Trophoblast cell (in vitro differentiated cells and primary cell): Measurements from ENCODE around the gene TCP10L.
"Not testable (repeated sequence)": the region's sequence is repeated elsewhere in the genome, so short reads cannot be mapped to it uniquely, and the experiment has no call there.

Experiments
- DNase-seq, 2 donors: peaks; one replicate each; pipeline ENCODE4 v3.0.0-alpha.2; 2016
- H2AFZ ChIP-seq: 2 replicates; pipeline ENCODE4 v1.6.1; 2013; ENCODE audit warnings: low read length, moderate library complexity, mild to moderate bottlenecking; ENCODE audit not compliant: insufficient read depth, poor library complexity
- H2AK5ac ChIP-seq: 2 replicates; pipeline ENCODE4 v1.6.1; 2013; ENCODE audit warnings: mild to moderate bottlenecking, low read length
- H2BK120ac ChIP-seq: 2 replicates; pipeline ENCODE4 v1.6.1; 2013; ENCODE audit warnings: low read length, mild to moderate bottlenecking, moderate library complexity; ENCODE audit not compliant: insufficient read depth, poor library complexity
- H2BK12ac ChIP-seq: 2 replicates; pipeline ENCODE4 v1.6.1; 2013; ENCODE audit warnings: mild to moderate bottlenecking, low read length, moderate library complexity
- H2BK5ac ChIP-seq: 2 replicates; pipeline ENCODE4 v1.6.1; 2013; ENCODE audit warnings: low read length, low read depth, moderate library complexity, mild to moderate bottlenecking; ENCODE audit not compliant: poor library complexity
- H3K14ac ChIP-seq: 2 replicates; pipeline ENCODE4 v1.6.1; 2013; ENCODE audit warnings: mild to moderate bottlenecking, low read length
- H3K18ac ChIP-seq: 2 replicates; pipeline ENCODE4 v1.6.1; 2013; ENCODE audit warnings: mild to moderate bottlenecking, low read length
- H3K23ac ChIP-seq: 2 replicates; pipeline ENCODE4 v1.6.1; 2013; ENCODE audit warnings: low read length
- H3K27ac ChIP-seq: 2 replicates; pipeline ENCODE4 v1.5.1; 2013; ENCODE audit warnings: low read depth, mild to moderate bottlenecking, inconsistent platforms, low read length, moderate library complexity
- H3K27me3 ChIP-seq: 2 replicates; pipeline ENCODE4 v1.6.1; 2013; ENCODE audit warnings: inconsistent platforms, mild to moderate bottlenecking, low read length, moderate library complexity; ENCODE audit not compliant: insufficient read depth
- H3K36me3 ChIP-seq, 2 experiments: 1 replicate in 1 of 2; 2 replicates in 1 of 2; pipeline ENCODE4 v1.6.1; 2013; ENCODE audit warnings: low read length in 2 of 2, mild to moderate bottlenecking in 2 of 2, moderate library complexity in 1 of 2; ENCODE audit not compliant: insufficient read depth in 2 of 2, control insufficient read depth in 1 of 2
- H3K4ac ChIP-seq: 2 replicates; pipeline ENCODE4 v1.6.1; 2013; ENCODE audit warnings: low read depth, mild to moderate bottlenecking, low read length, moderate library complexity
- H3K4me1 ChIP-seq, 2 experiments: 1 replicate in 1 of 2; 2 replicates in 1 of 2; pipeline ENCODE4 v1.6.1; 2013; ENCODE audit warnings: low read length in 2 of 2, mild to moderate bottlenecking in 2 of 2, moderate library complexity in 1 of 2; ENCODE audit not compliant: insufficient read depth in 2 of 2, control insufficient read depth in 1 of 2
- H3K4me2 ChIP-seq: 2 replicates; pipeline ENCODE4 v1.6.1; 2013; ENCODE audit warnings: inconsistent platforms, mild to moderate bottlenecking, low read length, moderate library complexity
- H3K4me3 ChIP-seq: 2 replicates; pipeline ENCODE4 v1.5.1; 2013; ENCODE audit warnings: mild to moderate bottlenecking, low read depth, low read length, inconsistent platforms
- H3K79me1 ChIP-seq: one replicate; pipeline ENCODE4 v1.6.1; 2013; ENCODE audit warnings: low read length
- H3K79me2 ChIP-seq: 2 replicates; pipeline ENCODE4 v1.6.1; 2013; ENCODE audit warnings: low read length, mild to moderate bottlenecking; ENCODE audit not compliant: control insufficient read depth, insufficient read depth, poor library complexity
- H3K9ac ChIP-seq: 2 replicates; pipeline ENCODE4 v1.6.1; 2013; ENCODE audit warnings: mild to moderate bottlenecking, low read length
- H3K9me3 ChIP-seq: 2 replicates; pipeline ENCODE4 v1.6.1; 2013; ENCODE audit warnings: low read depth, mild to moderate bottlenecking, control low read depth, inconsistent platforms, low read length; ENCODE audit not compliant: insufficient read depth
- H4K12ac ChIP-seq: 2 replicates; pipeline ENCODE4 v1.6.1; 2013; ENCODE audit warnings: low read depth, mild to moderate bottlenecking, low read length, moderate library complexity
- H4K8ac ChIP-seq: 2 replicates; pipeline ENCODE4 v1.6.1; 2013; ENCODE audit warnings: low read depth, mild to moderate bottlenecking, low read length, moderate library complexity
- H4K91ac ChIP-seq: one replicate; pipeline ENCODE4 v1.6.1; 2013; ENCODE audit warnings: low read depth, mild to moderate bottlenecking, low read length, moderate library complexity
- WGBS: extraction: QIAGEN DNeasy Blood & Tissue Kit; methylation state at CpG from one replicate; pipeline ENCODE4 v1.1.7; 2013; ENCODE audit warnings: missing lambda C conversion rate; ENCODE audit not compliant: insufficient read length, insufficient coverage; ENCODE audit errors: extremely low coverage; 5-methylcytosine and 5-hydroxymethylcytosine counted together

Gene TCP10L

GRCh38 chr21:32562915-32563314 is 22.4 kb downstream of the TCP10L start:
- Histone ChIP-seq H3K36me3 (no peaks in the 10 kb centered on the region), H3K23ac (no peak overlapping the region), H4K12ac (no peak overlapping the region), H2BK12ac (no peak overlapping the region), H2AK5ac (no peak overlapping the region), H2BK120ac (no peak overlapping the region), H3K4ac (no peak overlapping the region), H4K91ac (no peak overlapping the region), H4K8ac (no peak overlapping the region), H2BK5ac (no peak overlapping the region), H3K27ac (no peak overlapping the region), H3K18ac (no peak overlapping the region), H3K9me3 (no peaks in the 10 kb centered on the region), H3K4me2 (no peak overlapping the region), H3K4me1 (no peaks in the 10 kb centered on the region), H3K79me1 (no peaks in the 10 kb centered on the region), H2AFZ (no peak overlapping the region), H3K27me3 (no peaks in the 10 kb centered on the region), H3K9ac (no peak overlapping the region), H3K79me2 (no peaks in the 10 kb centered on the region), H3K4me3 (no peak overlapping the region), H3K14ac (no peak overlapping the region)
- WGBS: no CpG with 5 or more reads among the region's 2 CpGs
- no peak for DNase-seq

- no peak for DNase-seq
These were observed 22.9 kb downstream of the TCP10L start for GRCh38 chr21:32562426-32562825.

GRCh38 chr21:32561476-32561875 is 23.8 kb downstream of the TCP10L start:
- not testable (repeated sequence) for H4K91ac ChIP-seq, H3K79me1 ChIP-seq, H3K9ac ChIP-seq, H3K4me2 ChIP-seq, DNase-seq, H2BK12ac ChIP-seq, H3K36me3 ChIP-seq, H3K4me1 ChIP-seq, H2BK120ac ChIP-seq, H3K4ac ChIP-seq, H3K27ac ChIP-seq, H4K8ac ChIP-seq, H3K23ac ChIP-seq, H3K9me3 ChIP-seq, H3K4me3 ChIP-seq, H4K12ac ChIP-seq, H2AFZ ChIP-seq, H3K14ac ChIP-seq, H3K18ac ChIP-seq, H2BK5ac ChIP-seq, H3K27me3 ChIP-seq, H3K79me2 ChIP-seq, H2AK5ac ChIP-seq
- no CpG with 5 or more reads among the region's 1 CpG for WGBS

More at GRCh38 chr21:32562426-32562825, 22.9 kb downstream of the TCP10L start:
- Histone ChIP-seq H3K4ac (no peak overlapping the region), H2BK12ac (no peak overlapping the region), H2BK120ac (no peak overlapping the region), H2AK5ac (no peak overlapping the region), H2BK5ac (no peak overlapping the region), H3K27me3 (no peaks in the 10 kb centered on the region), H3K27ac (no peak overlapping the region), H3K23ac (no peak overlapping the region), H3K4me1 (no peaks in the 10 kb centered on the region), H3K36me3 (no peaks in the 10 kb centered on the region), H3K79me2 (no peaks in the 10 kb centered on the region), H3K14ac (no peak overlapping the region), H3K79me1 (no peaks in the 10 kb centered on the region), H4K91ac (no peak overlapping the region), H3K18ac (no peak overlapping the region), H2AFZ (no peak overlapping the region), H3K9me3 (no peaks in the 10 kb centered on the region), H4K12ac (no peak overlapping the region), H4K8ac (no peak overlapping the region), H3K9ac (no peak overlapping the region), H3K4me2 (no peak overlapping the region), H3K4me3 (no peak overlapping the region)
- WGBS: no CpG with 5 or more reads among the region's 5 CpGs

- Histone ChIP-seq H3K18ac (no peak overlapping the region), H3K9me3 (no peaks in the 10 kb centered on the region), H3K27ac (no peak overlapping the region), H4K8ac (no peak overlapping the region), H3K79me1 (no peaks in the 10 kb centered on the region), H4K12ac (no peak overlapping the region), H2AK5ac (no peak overlapping the region), H2BK120ac (no peak overlapping the region), H2BK5ac (no peak overlapping the region), H3K23ac (no peak overlapping the region), H3K4me3 (no peak overlapping the region), H3K36me3 (no peaks in the 10 kb centered on the region), H2BK12ac (no peak overlapping the region), H3K4ac (no peak overlapping the region), H3K79me2 (no peaks in the 10 kb centered on the region), H2AFZ (no peak overlapping the region), H3K27me3 (no peaks in the 10 kb centered on the region), H3K9ac (no peak overlapping the region), H3K14ac (no peak overlapping the region), H4K91ac (no peak overlapping the region), H3K4me2 (no peak overlapping the region), H3K4me1 (no peaks in the 10 kb centered on the region)
- DNase-seq: no peak
- no CpG with 5 or more reads among the region's 3 CpGs for WGBS
These were observed 24.4 kb downstream of the TCP10L start for GRCh38 chr21:32560896-32561295.
